Neural progenitor cell (in vitro differentiated cells): ENCODE results near the gene CLINT1.

ENCODE experiments used
- CTCF ChIP-seq: fragments of 200-600 bp; sonication (generic); IDR thresholded peaks from 2 replicates; pipeline ENCODE4 v1.5.1; 2017; ENCODE audit warnings: antibody characterized with exemption, mild to moderate bottlenecking
- EZH2 ChIP-seq: fragments of 200-600 bp; sonication (generic); IDR thresholded peaks from 2 replicates; pipeline ENCODE4 v1.6.1; 2017; ENCODE audit warnings: antibody characterized with exemption, mild to moderate bottlenecking, moderate library complexity

GRCh38 chr5:157766902-157767301, 92.0 kb downstream of the CLINT1 start:
- TF ChIP-seq CTCF = no peak
- no peak for TF ChIP-seq EZH2
